Measurements from ENCODE around the gene HMGB2.

DNA sequence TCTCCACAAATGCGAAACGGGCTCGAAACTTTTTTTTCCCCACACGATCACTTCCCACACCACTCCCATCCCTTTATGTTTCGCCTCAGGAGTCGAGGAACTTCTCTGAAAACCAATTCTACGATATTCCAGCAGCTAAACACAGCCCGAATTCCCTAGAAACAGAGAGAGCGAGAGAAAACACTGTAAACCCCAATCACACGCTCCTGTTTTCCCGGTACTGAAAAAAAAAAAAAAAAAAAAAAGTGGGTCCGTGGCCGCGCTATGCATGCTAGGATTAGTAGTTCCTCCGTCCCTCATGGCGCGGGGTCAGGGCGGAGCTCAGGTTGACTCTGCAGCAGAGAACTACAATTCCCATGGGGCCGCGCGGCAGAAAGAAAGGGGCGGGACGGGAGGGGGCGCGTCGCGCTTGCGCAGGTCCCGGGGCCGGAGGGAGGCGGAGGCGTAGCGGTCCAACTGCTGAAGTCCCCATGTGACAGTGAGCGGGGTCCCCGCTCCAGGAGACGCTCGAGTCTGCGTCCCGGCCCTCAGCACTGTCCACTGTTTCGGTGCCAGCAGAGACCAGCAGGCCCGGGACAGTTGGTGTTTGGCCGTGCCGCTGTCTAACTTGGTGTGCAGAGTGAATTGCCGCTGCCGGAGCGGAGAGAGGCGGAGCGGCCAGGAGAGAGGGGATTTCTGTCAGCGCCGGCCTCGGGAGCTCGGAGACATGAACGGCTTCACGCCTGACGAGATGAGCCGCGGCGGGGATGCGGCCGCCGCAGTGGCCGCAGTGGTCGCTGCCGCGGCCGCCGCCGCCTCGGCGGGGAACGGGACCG is 36.5 kb upstream of the HMGB2 start, which contains the start of gene SAP30:
- TF ChIP-seq, protein P1, sequence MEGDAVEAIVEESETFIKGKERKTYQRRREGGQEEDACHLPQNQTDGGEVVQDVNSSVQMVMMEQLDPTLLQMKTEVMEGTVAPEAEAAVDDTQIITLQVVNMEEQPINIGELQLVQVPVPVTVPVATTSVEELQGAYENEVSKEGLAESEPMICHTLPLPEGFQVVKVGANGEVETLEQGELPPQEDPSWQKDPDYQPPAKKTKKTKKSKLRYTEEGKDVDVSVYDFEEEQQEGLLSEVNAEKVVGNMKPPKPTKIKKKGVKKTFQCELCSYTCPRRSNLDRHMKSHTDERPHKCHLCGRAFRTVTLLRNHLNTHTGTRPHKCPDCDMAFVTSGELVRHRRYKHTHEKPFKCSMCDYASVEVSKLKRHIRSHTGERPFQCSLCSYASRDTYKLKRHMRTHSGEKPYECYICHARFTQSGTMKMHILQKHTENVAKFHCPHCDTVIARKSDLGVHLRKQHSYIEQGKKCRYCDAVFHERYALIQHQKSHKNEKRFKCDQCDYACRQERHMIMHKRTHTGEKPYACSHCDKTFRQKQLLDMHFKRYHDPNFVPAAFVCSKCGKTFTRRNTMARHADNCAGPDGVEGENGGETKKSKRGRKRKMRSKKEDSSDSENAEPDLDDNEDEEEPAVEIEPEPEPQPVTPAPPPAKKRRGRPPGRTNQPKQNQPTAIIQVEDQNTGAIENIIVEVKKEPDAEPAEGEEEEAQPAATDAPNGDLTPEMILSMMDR (conservative IDR thresholded peaks at IDR 0.05; ENCODE audit: low read length) = no peak
- no peak for TF ChIP-seq EZH2phosphoT487 (IDR thresholded peaks at IDR 0.05; ENCODE audit: borderline replicate concordance, low read depth, low read length)
